DND-41 (cell line): ENCODE data around the gene STC2.

Experiments
- CTCF ChIP-seq: IDR thresholded peaks from 2 replicates; pipeline ENCODE4 v1.5.1; 2012; ENCODE audit warnings: borderline replicate concordance, low read length, moderate library complexity, mild to moderate bottlenecking; ENCODE audit not compliant: poor library complexity, severe bottlenecking; ENCODE audit errors: extremely low read depth
- EZH2 ChIP-seq: IDR thresholded peaks from 3 replicates; pipeline ENCODE4 v1.6.1; 2012; ENCODE audit warnings: borderline replicate concordance, low read depth, mild to moderate bottlenecking, moderate library complexity, low read length, inconsistent platforms; ENCODE audit not compliant: severe bottlenecking

- no peak for TF ChIP-seq EZH2
- TF ChIP-seq CTCF = no peak
Measured at GRCh38 chr5:173278172-173278571, 50.0 kb downstream of the STC2 start.
